Naive B cell (primary cell): ENCODE data around the gene CDKN1A. TPM values are rescaled to one million over a fixed set of nuclear protein-coding genes. Genes with fewer than 3 reads are reported as not detected.

Experiments
- ATAC-seq, 2 donors: fragments of 150-1000 bp; cut with Tn5 transposase; 2 replicates each; pipeline ENCODE4 v1.10.0; 2021; ENCODE audit warnings: low read depth in 2 of 2, mild to moderate bottlenecking in 2 of 2, moderate library complexity in 2 of 2
- DNase-seq: peaks from one replicate; pipeline ENCODE4 v3.0.0; 2022
- H3K27ac Mint-ChIP-seq, 6 donors: one replicate each; pipeline ENCODE4 v1.8.0; 2020 to 2022; ENCODE audit warnings: mild to moderate bottlenecking in 6 of 6, mixed read lengths in 6 of 6, moderate library complexity in 5 of 6, inconsistent platforms in 2 of 6
- H3K27me3 Mint-ChIP-seq, 3 donors: one replicate each; pipeline ENCODE4 v1.8.0; 2021 to 2022; ENCODE audit warnings: mixed read lengths in 3 of 3, mild to moderate bottlenecking in 1 of 3
- H3K36me3 Mint-ChIP-seq, 2 donors: one replicate each; pipeline ENCODE4 v1.8.0; 2020 to 2022; ENCODE audit warnings: mixed read lengths in 2 of 2, inconsistent platforms in 1 of 2, mild to moderate bottlenecking in 1 of 2
- H3K4me1 Mint-ChIP-seq, 3 donors: one replicate each; pipeline ENCODE4 v1.8.0; 2020 to 2022; ENCODE audit warnings: mixed read lengths in 3 of 3, inconsistent platforms in 1 of 3, mild to moderate bottlenecking in 1 of 3, moderate library complexity in 1 of 3
- H3K4me3 Mint-ChIP-seq, 8 donors: one replicate each; pipeline ENCODE4 v1.8.0; 2020 to 2022; ENCODE audit warnings: mild to moderate bottlenecking in 8 of 8, mixed read lengths in 8 of 8, moderate library complexity in 8 of 8, inconsistent platforms in 2 of 8
- H3K9me3 Mint-ChIP-seq, 7 donors: one replicate each; pipeline ENCODE4 v1.8.0; 2020 to 2022; ENCODE audit warnings: mixed read lengths in 7 of 7, mild to moderate bottlenecking in 5 of 7, inconsistent platforms in 2 of 7, moderate library complexity in 1 of 7
- polyA plus RNA-seq, 6 donors: library from polyadenylated mRNA; unstranded; fragments of 300-500 nt; fragmentation: Illumina TruSeq; gene quantifications; one replicate each; pipeline ENCODE4 v1.2.3, GENCODE V29; 2021; ENCODE audit warnings: low read depth in 6 of 6

CDKN1A gene
- polyA plus RNA-seq, 6 donors from 2014 or later = 22.9 to 89.9 (median 48.2) TPM

DNA sequence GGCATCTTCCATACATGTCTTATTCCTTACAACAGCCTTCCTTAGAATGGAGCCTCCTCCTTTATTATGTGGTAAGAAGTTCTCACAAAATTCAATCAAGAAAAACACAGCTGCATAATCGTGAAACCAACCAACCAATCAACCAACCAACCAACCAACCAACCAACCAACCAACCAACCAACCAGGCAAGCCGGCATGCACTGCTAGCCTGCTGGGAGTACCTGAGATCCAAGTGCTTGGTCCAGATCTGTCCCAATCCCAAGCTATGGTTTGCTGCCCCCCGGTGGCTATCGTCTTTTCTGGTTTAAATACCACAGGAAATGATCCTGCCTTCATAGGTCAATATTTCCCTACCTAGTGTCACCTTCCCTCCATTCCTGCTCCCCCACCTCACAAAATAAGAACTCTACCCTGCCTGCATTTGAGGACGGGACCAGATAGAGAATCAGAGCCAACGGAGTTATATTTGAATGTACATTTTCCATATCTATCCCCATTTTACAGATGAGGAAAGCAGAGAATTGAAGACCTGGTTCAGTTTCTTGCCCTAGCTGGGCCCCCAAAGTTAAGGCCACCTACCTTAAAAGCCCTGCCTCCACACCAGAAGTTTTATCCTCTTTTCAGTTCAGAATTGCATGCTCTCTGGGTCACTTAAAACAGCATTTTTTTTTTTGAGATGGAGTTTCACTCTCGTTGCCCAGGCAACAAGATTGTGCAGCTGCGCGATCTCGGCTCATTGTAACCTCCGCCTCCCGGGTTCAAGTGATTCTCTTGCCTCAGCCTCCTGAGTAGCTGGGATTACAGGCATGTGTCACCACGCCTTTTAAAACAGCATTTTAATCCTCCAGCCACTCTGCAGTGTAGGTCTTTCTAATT, 46.2 kb downstream of the CDKN1A start:
- H3K4me1 Mint-ChIP-seq = peaks cover 42 to 69% (median 67%) of the 10 kb centered on the region in 3 donors
- DNase-seq (no peak), ATAC-seq (peak in 1 of 2 donors; percentile 8)
- peak overlapping the region in 5 of 6 donors; percentile 56 to 91 (median 68) for H3K27ac Mint-ChIP-seq
- no peaks in the 10 kb centered on the region for H3K9me3 Mint-ChIP-seq
- H3K27me3 Mint-ChIP-seq = no peaks in the 10 kb centered on the region
- H3K4me3 Mint-ChIP-seq = peak overlapping the region in 5 of 8 donors; percentile 34 to 74 (median 57)
- peaks cover 0 to 4% of the 10 kb centered on the region in 2 donors for H3K36me3 Mint-ChIP-seq

DNA sequence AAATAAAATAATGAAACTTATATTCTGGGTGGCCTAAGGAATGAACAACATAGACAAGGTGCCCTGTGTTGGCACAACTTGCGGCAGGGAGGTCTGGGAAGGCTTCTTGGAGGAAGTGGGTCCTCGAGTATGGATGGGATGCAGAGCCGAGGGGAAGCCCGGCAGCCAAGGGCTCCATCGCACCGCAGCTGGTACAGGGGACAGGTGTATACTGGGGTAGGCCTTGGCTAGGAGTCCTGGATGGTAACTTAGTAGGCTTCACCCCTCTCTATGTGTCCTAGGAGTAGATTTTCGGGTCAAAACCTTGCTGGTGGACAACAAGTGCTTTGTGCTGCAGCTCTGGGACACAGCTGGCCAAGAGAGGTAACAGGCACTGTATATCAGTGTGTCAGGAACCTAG, 47.1 kb downstream of the CDKN1A start:
- no peaks in the 10 kb centered on the region for H3K27me3 Mint-ChIP-seq
- no peak for ATAC-seq
- H3K4me3 Mint-ChIP-seq = peak overlapping the region in 5 of 8 donors; percentile 30 to 74 (median 58)
- H3K9me3 Mint-ChIP-seq = no peaks in the 10 kb centered on the region
- no peak for DNase-seq
- peaks cover 39 to 62% (median 61%) of the 10 kb centered on the region in 3 donors for H3K4me1 Mint-ChIP-seq
- H3K36me3 Mint-ChIP-seq = peaks cover 0 to 4% of the 10 kb centered on the region in 2 donors
- H3K27ac Mint-ChIP-seq = peak overlapping the region in 5 of 6 donors; percentile 36 to 82 (median 63)

DNA sequence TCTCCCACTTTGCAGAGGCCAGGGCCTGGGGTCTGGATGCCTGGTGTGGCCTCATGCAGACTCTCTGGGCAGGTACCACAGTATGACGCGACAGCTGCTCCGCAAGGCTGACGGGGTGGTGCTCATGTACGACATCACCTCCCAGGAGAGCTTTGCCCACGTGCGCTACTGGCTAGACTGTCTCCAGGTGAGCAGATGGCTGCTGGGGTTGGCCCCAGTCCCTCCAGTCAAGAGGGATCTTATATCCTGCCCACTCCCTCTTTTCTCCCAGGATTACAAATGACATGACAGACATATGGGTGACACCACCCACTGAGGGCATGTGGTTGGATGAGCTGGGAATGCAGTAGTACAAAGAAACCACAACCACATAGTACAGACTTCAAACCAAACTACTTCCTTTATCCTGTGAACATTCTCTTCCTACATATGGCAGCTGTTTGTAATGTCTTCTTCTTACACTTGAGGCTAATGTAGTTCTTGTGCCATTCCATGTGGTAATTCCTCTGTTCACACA, 49.0 kb downstream of the CDKN1A start:
- DNase-seq (peak; percentile 43), ATAC-seq (peak; percentile 54 to 67)
- peaks cover 44 to 54% (median 54%) of the 10 kb centered on the region in 3 donors for H3K4me1 Mint-ChIP-seq
- peaks cover 0 to 4% of the 10 kb centered on the region in 2 donors for H3K36me3 Mint-ChIP-seq
- H3K9me3 Mint-ChIP-seq = no peaks in the 10 kb centered on the region
- peak overlapping the region in 1 of 8 donors; percentile 40 for H3K4me3 Mint-ChIP-seq
- peak overlapping the region in 5 of 6 donors; percentile 3 to 84 (median 63) for H3K27ac Mint-ChIP-seq
- no peaks in the 10 kb centered on the region for H3K27me3 Mint-ChIP-seq

DNA sequence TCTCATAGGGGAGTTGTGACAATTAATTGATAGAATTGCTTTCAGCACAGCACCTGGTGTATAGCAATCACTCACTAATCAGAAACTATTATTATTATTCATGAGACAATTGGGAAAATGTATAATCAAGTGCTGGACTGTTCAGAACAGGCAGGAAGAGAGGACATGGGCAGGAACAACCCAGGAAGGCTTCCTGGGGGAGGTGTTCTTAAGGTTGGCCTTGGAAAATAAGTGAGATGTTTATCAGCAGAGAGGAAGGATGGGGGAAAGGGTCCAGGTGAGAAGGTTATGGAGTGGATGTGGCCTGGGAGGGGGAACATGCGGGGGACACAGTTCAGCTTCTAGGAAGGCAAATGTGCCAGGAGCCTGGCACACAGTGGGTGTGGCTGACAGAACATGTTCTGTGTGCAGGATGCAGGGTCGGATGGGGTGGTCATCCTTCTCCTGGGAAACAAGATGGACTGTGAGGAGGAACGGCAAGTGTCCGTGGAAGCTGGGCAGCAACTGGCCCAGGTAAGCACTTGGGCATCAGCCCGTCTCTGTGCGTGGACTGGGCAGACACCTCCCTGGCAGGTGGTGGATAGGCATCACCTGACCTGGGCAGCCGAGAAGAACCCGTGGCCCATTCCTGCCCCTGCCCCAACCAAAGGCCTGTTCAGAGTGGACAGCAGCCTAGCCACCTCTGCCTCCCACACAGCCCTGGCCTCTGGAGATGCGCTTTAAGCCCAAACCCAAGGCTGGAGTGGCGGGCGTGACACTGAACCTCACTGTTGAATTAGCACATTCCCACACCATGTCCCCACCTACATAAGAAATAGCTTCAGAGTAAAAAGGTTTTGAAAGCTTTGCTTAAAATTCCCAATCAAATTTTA, 50.0 kb downstream of the CDKN1A start:
- peak overlapping the region in 4 of 6 donors; percentile 30 to 63 (median 46) for H3K27ac Mint-ChIP-seq

DNA sequence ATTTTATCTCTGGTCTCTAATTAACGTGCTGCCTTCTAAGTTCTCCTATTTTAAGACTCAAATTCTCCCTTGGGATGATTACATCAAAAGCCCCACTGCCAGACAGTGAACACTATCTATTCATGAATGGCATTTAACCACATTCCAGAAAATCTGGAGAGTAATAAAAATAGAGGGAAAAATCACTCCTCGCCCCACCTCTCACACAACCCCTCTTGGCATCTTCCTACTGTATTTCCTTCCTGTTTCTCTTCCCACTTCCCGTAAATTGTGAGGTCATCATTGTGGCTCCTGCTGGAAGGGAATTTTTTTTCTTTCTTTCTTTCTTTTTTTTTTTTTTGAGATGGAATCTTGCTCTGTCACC, 50.6 kb downstream of the CDKN1A start:
- Mint-ChIP-seq H3K4me1 (peaks cover 47 to 55% (median 55%) of the 10 kb centered on the region in 3 donors), H3K4me3 (peak overlapping the region in 1 of 8 donors; percentile 66), H3K27ac (peak overlapping the region in 2 of 6 donors; percentile 43 to 49)

More for the DNA sequence above, 50.0 kb downstream of the CDKN1A start:
- peak overlapping the region in 1 of 8 donors; percentile 53 for H3K4me3 Mint-ChIP-seq
- H3K9me3 Mint-ChIP-seq = no peaks in the 10 kb centered on the region
- DNase-seq (no peak), ATAC-seq (no peak)
- peaks cover 0 to 4% of the 10 kb centered on the region in 2 donors for H3K36me3 Mint-ChIP-seq
- peaks cover 44 to 54% (median 52%) of the 10 kb centered on the region in 3 donors for H3K4me1 Mint-ChIP-seq
- H3K27me3 Mint-ChIP-seq = no peaks in the 10 kb centered on the region

DNA sequence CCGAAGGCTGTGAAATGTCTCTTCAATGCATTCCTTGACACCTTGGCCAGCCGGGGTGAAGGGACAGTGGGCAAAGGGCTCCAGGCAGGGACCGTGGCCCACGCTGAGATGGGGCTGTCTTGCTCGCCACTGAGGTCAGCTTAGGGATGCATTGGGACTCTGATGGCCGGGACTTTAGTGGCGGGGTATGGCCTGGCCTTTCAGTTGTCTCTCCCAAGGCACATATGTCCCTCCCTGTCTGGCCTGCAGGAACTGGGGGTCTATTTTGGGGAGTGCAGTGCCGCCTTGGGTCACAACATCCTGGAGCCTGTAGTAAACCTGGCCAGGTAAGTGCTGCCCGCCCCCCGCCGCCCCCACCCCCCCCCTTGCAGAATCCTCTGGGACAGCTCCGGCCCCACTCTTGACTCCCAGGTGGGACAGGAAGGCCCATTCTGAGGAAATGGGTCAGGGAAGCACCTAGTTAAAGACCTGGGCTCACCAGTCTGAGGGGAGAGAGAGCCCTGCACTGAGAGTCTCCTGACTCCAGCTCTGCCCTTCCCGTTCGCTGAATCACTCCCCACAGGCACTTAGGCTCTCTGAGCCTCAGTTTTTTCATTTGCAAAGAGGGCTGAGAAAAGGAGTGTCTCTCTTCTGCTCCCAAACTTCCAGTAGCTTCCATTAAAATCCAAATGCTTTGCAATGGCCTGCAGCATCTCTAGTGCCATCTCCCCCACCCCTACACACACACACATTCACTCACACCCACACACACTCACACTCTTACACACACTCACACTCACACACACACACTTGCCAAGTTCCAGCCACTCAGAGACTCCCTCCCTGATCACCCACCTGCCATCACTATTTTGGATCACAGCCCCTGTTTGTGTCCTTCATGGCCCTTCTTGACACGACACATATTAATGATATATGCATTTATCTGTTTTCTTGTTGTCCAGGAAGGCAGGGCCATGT, 52.2 kb downstream of the CDKN1A start:
- DNase-seq = no peak
- Mint-ChIP-seq H3K9me3 (no peaks in the 10 kb centered on the region), H3K36me3 (peaks cover 0 to 4% of the 10 kb centered on the region in 2 donors), H3K27ac (peak overlapping the region in 4 of 6 donors; percentile 22 to 88 (median 36)), H3K4me1 (peaks cover 40 to 51% (median 50%) of the 10 kb centered on the region in 3 donors), H3K27me3 (no peaks in the 10 kb centered on the region), H3K4me3 (no peak overlapping the region)
- ATAC-seq = no peak

More for the DNA sequence above, 50.6 kb downstream of the CDKN1A start:
- no peak for DNase-seq
- ATAC-seq = no peak
- Mint-ChIP-seq H3K9me3 (no peaks in the 10 kb centered on the region), H3K27me3 (no peaks in the 10 kb centered on the region), H3K36me3 (peaks cover 0 to 4% of the 10 kb centered on the region in 2 donors)

DNA sequence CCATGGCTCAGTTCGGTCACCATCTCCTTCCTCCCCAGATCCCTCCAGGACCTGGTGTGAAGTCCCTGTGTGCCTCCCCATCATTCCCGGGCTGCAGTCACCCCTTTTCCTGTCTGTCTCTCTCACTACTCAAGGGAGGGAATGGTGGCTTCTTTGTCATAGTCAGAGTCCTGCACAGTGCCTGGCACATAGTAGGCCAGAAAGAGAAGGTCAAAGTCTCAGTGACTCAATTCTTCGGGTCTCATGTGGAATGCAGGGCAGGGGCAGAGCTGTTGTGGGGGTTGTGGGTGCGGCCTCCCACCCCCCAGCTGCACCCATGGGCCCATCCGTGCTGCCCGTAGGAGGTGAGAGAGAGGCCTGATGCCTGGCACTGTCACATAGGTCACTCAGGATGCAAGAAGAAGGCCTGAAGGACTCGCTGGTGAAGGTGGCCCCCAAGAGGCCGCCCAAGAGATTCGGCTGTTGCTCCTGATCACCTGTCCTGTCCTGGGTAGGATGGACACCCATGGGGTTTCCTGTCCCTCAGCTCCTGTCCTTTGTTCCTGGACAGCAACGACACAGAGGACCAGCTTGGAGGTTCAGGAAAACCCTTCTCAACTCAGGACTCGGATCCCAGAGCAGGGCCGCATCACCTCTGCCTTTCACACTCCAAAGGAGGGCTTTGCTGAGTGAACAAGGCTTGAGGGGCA, 53.3 kb downstream of the CDKN1A start:
- no peaks in the 10 kb centered on the region for H3K9me3 Mint-ChIP-seq
- H3K27ac Mint-ChIP-seq = peak overlapping the region in 1 of 6 donors; percentile 7
- peaks cover 36 to 41% (median 40%) of the 10 kb centered on the region in 3 donors for H3K4me1 Mint-ChIP-seq
- peaks cover 0 to 4% of the 10 kb centered on the region in 2 donors for H3K36me3 Mint-ChIP-seq
- DNase-seq (no peak), ATAC-seq (no peak)
- no peak overlapping the region for H3K4me3 Mint-ChIP-seq
- no peaks in the 10 kb centered on the region for H3K27me3 Mint-ChIP-seq

DNA sequence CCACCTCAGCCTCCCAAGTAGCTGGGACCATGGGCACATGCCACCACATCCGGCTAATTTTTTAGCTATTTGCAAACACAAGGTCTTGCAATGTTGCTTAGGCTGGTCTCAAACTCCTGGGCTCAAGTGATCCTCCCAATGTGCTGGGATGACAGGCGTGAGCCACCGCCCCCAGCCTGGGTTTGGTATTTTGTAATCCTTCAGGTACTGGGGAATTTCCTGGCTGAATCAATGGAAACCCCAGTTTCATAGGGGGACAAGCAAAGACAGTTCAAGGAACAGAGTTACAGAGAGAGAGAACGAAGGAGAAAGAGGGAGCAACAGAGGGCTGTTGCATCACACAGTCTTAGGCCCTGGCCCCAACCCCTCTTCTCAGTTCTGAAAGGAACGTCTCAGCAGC, 54.8 kb downstream of the CDKN1A start:
- peak overlapping the region in 3 of 8 donors; percentile 25 to 63 (median 29) for H3K4me3 Mint-ChIP-seq
- ATAC-seq = no peak
- no peaks in the 10 kb centered on the region for H3K36me3 Mint-ChIP-seq
- DNase-seq = no peak
- H3K4me1 Mint-ChIP-seq = peaks cover 32 to 39% (median 39%) of the 10 kb centered on the region in 3 donors
- H3K9me3 Mint-ChIP-seq = no peaks in the 10 kb centered on the region
- H3K27me3 Mint-ChIP-seq = no peaks in the 10 kb centered on the region
- H3K27ac Mint-ChIP-seq = peak overlapping the region in 2 of 6 donors; percentile 26 to 70

DNA sequence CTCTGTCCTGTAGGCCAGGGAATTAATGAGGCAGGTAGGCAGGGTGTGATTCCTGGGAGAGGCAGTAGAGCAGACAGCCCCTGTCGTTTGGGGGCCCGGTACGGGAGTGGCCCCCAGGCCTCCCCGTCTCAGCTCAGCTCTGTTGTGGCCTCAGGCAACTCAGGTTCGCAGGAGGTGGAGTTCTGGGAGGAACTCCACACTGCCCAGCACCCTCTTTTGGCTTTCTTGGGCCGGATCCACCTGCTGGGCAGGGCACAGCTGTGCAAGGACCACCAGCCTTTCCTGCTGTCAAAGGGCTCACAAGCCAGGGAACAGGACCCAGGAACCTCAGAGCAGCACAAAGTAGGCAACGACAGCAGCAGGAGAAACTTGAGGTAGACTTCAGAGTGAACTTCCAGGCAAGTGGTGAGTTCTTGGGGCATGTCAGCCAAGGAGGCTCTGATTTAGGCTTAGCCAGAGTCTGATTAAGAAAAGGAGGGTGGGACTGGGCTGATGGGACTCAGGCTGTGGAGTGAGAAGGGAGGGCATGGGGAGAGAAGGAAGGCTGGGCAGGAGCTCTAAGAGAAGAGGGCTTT, 56.1 kb downstream of the CDKN1A start:
- ATAC-seq = no peak
- Mint-ChIP-seq H3K9me3 (no peaks in the 10 kb centered on the region), H3K27me3 (no peaks in the 10 kb centered on the region), H3K36me3 (no peaks in the 10 kb centered on the region), H3K4me3 (peak overlapping the region; percentile 4 to 91 (median 82)), H3K27ac (peak overlapping the region; percentile 54 to 96 (median 84)), H3K4me1 (peaks cover 33 to 36% (median 35%) of the 10 kb centered on the region in 3 donors)
- DNase-seq = no peak

DNA sequence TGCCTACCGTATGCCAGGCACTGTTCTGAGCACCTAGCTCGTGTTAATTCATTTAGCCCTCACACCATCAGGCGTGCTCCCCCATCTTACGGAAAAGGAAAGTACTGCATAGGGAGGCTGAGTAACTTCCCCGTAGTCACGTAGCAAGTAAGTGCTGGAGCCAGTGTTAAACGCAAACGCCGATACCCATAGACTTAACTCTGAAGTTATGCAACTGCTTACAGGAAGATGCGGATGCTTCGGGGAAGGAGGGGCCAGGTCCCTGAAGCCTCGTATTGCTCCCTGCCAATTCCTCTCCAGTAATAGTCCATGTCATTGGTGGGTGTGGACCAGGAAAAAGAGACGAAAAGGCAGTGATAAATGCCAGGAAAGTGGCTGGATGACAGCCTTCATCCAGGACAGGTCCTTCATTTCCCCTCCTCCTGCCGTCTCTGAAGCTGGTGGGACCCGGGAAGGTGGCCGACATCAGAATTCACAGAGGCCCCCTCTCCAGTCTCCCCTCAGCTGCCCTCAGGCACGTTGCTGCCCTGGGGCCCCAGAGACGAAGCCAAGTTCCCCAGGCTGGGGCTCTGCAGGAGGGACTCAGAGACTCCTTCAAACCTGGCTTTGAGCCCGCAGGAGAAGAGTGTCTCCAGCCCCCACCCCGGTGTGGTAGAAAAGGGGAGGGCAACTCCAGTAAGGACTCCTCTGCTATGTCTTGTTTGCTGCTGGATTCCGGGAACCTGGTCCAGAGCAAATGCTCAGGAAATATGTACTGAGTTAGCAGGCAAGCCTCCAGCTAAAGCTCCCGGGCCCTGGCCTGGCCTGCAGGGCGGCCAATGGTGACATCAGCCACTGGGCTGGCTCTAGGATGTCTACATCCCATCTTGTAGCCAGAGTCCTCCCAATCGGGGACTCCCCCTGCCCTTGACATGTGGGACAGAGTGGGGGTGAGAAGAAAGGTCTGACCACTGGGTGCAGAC, 56.9 kb downstream of the CDKN1A start:
- DNase-seq (peak; percentile 57), ATAC-seq (peak; percentile 96 to 98)
- H3K9me3 Mint-ChIP-seq = no peaks in the 10 kb centered on the region
- peak overlapping the region; percentile 4 to 91 (median 82) for H3K4me3 Mint-ChIP-seq
- H3K4me1 Mint-ChIP-seq = peaks cover 38 to 43% (median 43%) of the 10 kb centered on the region in 3 donors
- peaks cover 0 to 5% of the 10 kb centered on the region in 2 donors for H3K36me3 Mint-ChIP-seq
- peak overlapping the region; percentile 54 to 96 (median 84) for H3K27ac Mint-ChIP-seq
- no peaks in the 10 kb centered on the region for H3K27me3 Mint-ChIP-seq
